ENCODE results near the gene TNFRSF4.

DNA sequence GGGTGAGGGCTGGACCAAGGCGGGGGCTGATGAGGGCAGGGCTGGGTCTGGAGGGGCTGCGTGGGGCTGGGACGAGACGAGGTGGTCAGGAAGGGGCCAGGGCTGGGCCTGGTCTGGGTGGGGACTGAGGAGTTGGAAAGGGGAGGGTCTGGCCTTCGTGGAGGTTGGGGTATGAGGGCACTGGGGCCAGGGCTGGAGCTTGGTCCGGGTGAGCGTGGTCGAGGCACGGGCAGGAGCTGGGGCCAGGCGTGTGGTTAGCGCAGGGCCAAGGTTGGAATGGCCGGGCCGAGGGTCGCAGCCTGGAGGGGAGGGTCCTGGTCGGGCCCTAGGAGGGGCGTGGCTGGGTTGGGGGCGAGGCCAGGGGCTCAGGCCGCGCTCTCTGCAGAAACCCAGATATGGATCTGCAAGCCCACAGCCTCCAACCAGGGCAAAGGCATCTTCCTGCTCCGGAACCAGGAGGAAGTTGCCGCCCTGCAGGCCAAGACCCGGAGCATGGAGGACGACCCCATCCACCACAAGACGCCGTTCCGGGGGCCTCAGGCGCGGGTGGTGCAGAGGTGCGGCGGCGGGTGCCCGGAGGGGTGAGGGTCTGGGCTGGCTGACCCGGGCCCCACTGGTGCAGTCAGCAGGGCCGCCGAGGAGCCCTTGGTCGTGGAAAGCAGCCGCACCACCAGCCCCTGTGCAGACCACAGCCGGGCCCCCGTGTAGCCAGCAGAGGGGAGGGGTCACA is 31.3 kb downstream of the TNFRSF4 start:
- TF ChIP-seq, protein P1, sequence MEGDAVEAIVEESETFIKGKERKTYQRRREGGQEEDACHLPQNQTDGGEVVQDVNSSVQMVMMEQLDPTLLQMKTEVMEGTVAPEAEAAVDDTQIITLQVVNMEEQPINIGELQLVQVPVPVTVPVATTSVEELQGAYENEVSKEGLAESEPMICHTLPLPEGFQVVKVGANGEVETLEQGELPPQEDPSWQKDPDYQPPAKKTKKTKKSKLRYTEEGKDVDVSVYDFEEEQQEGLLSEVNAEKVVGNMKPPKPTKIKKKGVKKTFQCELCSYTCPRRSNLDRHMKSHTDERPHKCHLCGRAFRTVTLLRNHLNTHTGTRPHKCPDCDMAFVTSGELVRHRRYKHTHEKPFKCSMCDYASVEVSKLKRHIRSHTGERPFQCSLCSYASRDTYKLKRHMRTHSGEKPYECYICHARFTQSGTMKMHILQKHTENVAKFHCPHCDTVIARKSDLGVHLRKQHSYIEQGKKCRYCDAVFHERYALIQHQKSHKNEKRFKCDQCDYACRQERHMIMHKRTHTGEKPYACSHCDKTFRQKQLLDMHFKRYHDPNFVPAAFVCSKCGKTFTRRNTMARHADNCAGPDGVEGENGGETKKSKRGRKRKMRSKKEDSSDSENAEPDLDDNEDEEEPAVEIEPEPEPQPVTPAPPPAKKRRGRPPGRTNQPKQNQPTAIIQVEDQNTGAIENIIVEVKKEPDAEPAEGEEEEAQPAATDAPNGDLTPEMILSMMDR (conservative IDR thresholded peaks at IDR 0.05), result no peak
- TF ChIP-seq ZFX (IDR thresholded peaks at IDR 0.05), result no peak
